DND-41 (cell line): ENCODE results near the gene CLEC19A.

Source experiments
- ATAC-seq: fragments of 200-7000 bp; cut with Tn5 transposase; 3 replicates; pipeline ENCODE4 v1.9.1; 2021; ENCODE audit warnings: low read depth; ENCODE audit not compliant: insufficient read depth
- DNase-seq: peaks from one replicate; pipeline ENCODE4 v3.0.0-alpha.2; 2020
- H2AFZ ChIP-seq: 2 replicates; pipeline ENCODE4 v1.6.0; 2012; ENCODE audit warnings: low read depth, low read length
- H3K27ac ChIP-seq: 2 replicates; pipeline ENCODE4 v1.5.1; 2012; ENCODE audit warnings: low read length, inconsistent platforms
- H3K27me3 ChIP-seq: fragments of 200-600 bp; sonication (generic); 2 replicates; pipeline ENCODE4 v1.6.0; 2012; ENCODE audit warnings: low read length, mild to moderate bottlenecking, inconsistent platforms; ENCODE audit not compliant: insufficient read depth, poor library complexity
- H3K36me3 ChIP-seq: 2 replicates; pipeline ENCODE4 v1.5.1; 2012; ENCODE audit warnings: low read length, inconsistent platforms; ENCODE audit not compliant: insufficient read depth
- H3K4me1 ChIP-seq: 2 replicates; pipeline ENCODE4 v1.5.1; 2012; ENCODE audit warnings: mild to moderate bottlenecking, low read length; ENCODE audit not compliant: insufficient read depth
- H3K4me2 ChIP-seq: 2 replicates; pipeline ENCODE4 v1.6.0; 2012; ENCODE audit warnings: mild to moderate bottlenecking, moderate library complexity, low read length, inconsistent platforms; ENCODE audit not compliant: insufficient read depth
- H3K4me3 ChIP-seq, 2 experiments: fragments of 200-600 bp in 1 of 2; shearing (Covaris generic) in 1 of 2; 2 replicates each; pipeline ENCODE4 v1.5.1; 2012 to 2016; ENCODE audit warnings: inconsistent platforms in 2 of 2, low read length in 2 of 2, mild to moderate bottlenecking in 2 of 2, low read depth in 1 of 2, moderate library complexity in 1 of 2
- H3K79me2 ChIP-seq: 2 replicates; pipeline ENCODE4 v1.6.0; 2012; ENCODE audit warnings: low read length, inconsistent platforms; ENCODE audit not compliant: insufficient read depth
- H3K9ac ChIP-seq: 2 replicates; pipeline ENCODE4 v1.6.0; 2012; ENCODE audit warnings: low read depth, mild to moderate bottlenecking, inconsistent platforms, low read length, moderate library complexity
- H3K9me3 ChIP-seq: 2 replicates; pipeline ENCODE4 v1.5.1; 2012; ENCODE audit warnings: low read length, moderate library complexity, mild to moderate bottlenecking, inconsistent platforms; ENCODE audit not compliant: insufficient read depth, severe bottlenecking
- H4K20me1 ChIP-seq: 2 replicates; pipeline ENCODE4 v1.6.0; 2012; ENCODE audit warnings: low read length; ENCODE audit not compliant: insufficient read depth
- CTCF ChIP-seq: IDR thresholded peaks from 2 replicates; pipeline ENCODE4 v1.5.1; 2012; ENCODE audit warnings: borderline replicate concordance, low read length, moderate library complexity, mild to moderate bottlenecking; ENCODE audit not compliant: poor library complexity, severe bottlenecking; ENCODE audit errors: extremely low read depth
- EZH2 ChIP-seq: IDR thresholded peaks from 3 replicates; pipeline ENCODE4 v1.6.1; 2012; ENCODE audit warnings: borderline replicate concordance, low read depth, mild to moderate bottlenecking, moderate library complexity, low read length, inconsistent platforms; ENCODE audit not compliant: severe bottlenecking

CLEC19A gene

GRCh38 chr16:19252904-19253303 lies 32.6 kb upstream of the CLEC19A start:
- H3K27me3 ChIP-seq, result no peaks in the 10 kb centered on the region
- no peaks in the 10 kb centered on the region for H3K4me1 ChIP-seq
- TF ChIP-seq EZH2 (no peak), CTCF (no peak)
- ATAC-seq (no peak), DNase-seq (no peak)
- no peak overlapping the region for H3K27ac ChIP-seq
- H3K4me2 ChIP-seq, result no peak overlapping the region
- H3K9me3 ChIP-seq, result no peaks in the 10 kb centered on the region
- H3K36me3 ChIP-seq, result no peaks in the 10 kb centered on the region
- H2AFZ ChIP-seq, result no peak overlapping the region
- H3K79me2 ChIP-seq, result no peaks in the 10 kb centered on the region
- no peak overlapping the region for H3K4me3 ChIP-seq
- no peaks in the 10 kb centered on the region for H4K20me1 ChIP-seq
- H3K9ac ChIP-seq, result no peak overlapping the region

- Histone ChIP-seq H3K9ac (no peak overlapping the region), H3K79me2 (no peaks in the 10 kb centered on the region), H3K9me3 (no peaks in the 10 kb centered on the region), H3K36me3 (no peaks in the 10 kb centered on the region), H3K27ac (no peak overlapping the region), H3K4me2 (no peak overlapping the region), H4K20me1 (no peaks in the 10 kb centered on the region), H3K4me1 (no peaks in the 10 kb centered on the region), H2AFZ (no peak overlapping the region), H3K27me3 (no peaks in the 10 kb centered on the region), H3K4me3 (no peak overlapping the region)
- TF ChIP-seq EZH2 (no peak), CTCF (no peak)
- DNase-seq (no peak), ATAC-seq (no peak)
Measured at GRCh38 chr16:19254611-19255010, 30.9 kb upstream of the CLEC19A start.

- TF ChIP-seq CTCF (no peak), EZH2 (no peak)
Measured at GRCh38 chr16:19264123-19264673, 21.3 kb upstream of the CLEC19A start.

More at GRCh38 chr16:19264123-19264673, 21.3 kb upstream of the CLEC19A start:
- Histone ChIP-seq H3K27me3 (no peaks in the 10 kb centered on the region), H3K4me2 (no peak overlapping the region), H3K36me3 (no peaks in the 10 kb centered on the region), H3K27ac (no peak overlapping the region), H3K4me3 (no peak overlapping the region), H3K79me2 (no peaks in the 10 kb centered on the region), H4K20me1 (no peaks in the 10 kb centered on the region), H3K4me1 (no peaks in the 10 kb centered on the region), H2AFZ (no peak overlapping the region), H3K9me3 (no peaks in the 10 kb centered on the region), H3K9ac (no peak overlapping the region)
- ATAC-seq, result no peak
- DNase-seq, result no peak
